Inferior parietal cortex (tissue), 1 donor: ENCODE measurements around the gene MAN1C1.
"Not testable (repeated sequence)": the region's sequence is repeated elsewhere in the genome, so short reads cannot be mapped to it uniquely, and the experiment has no call there.

Source experiments
- DNase-seq: peaks from one replicate; pipeline ENCODE4 v3.0.0-alpha.2; 2016; ENCODE audit errors: extremely low spot score

MAN1C1 gene

GRCh38 chr1:25698252-25698651, 81.7 kb downstream of the MAN1C1 start:
- no peak for DNase-seq

- not testable (repeated sequence) for DNase-seq
These were observed 82.5 kb downstream of the MAN1C1 start for GRCh38 chr1:25699059-25699458.

- DNase-seq: no peak
These were observed 83.0 kb downstream of the MAN1C1 start for GRCh38 chr1:25699500-25700143.

GRCh38 chr1:25700144-25700523, 83.5 kb downstream of the MAN1C1 start:
- no peak for DNase-seq

GRCh38 chr1:25700626-25701025, 84.0 kb downstream of the MAN1C1 start:
- DNase-seq: no peak

GRCh38 chr1:25701030-25701785, 84.6 kb downstream of the MAN1C1 start:
- DNase-seq: no peak

- DNase-seq: no peak
These were observed 85.6 kb downstream of the MAN1C1 start for GRCh38 chr1:25702101-25702775.

- no peak for DNase-seq
These were observed 86.5 kb downstream of the MAN1C1 start for GRCh38 chr1:25703041-25703440.

- DNase-seq: no peak
These were observed 87.2 kb downstream of the MAN1C1 start for GRCh38 chr1:25703671-25704266.

GRCh38 chr1:25704267-25704691, 87.7 kb downstream of the MAN1C1 start:
- DNase-seq: no peak

- no peak for DNase-seq
These were observed 89.1 kb downstream of the MAN1C1 start for GRCh38 chr1:25705699-25706098.

GRCh38 chr1:25706146-25707089, 89.8 kb downstream of the MAN1C1 start:
- no peak for DNase-seq

GRCh38 chr1:25707280-25708016, 90.9 kb downstream of the MAN1C1 start:
- no peak for DNase-seq

- DNase-seq: no peak
These were observed 94.2 kb downstream of the MAN1C1 start for GRCh38 chr1:25710583-25711347.

- DNase-seq: no peak
These were observed 95.1 kb downstream of the MAN1C1 start for GRCh38 chr1:25711555-25712298.

GRCh38 chr1:25712299-25712970, 95.8 kb downstream of the MAN1C1 start:
- DNase-seq: no peak

GRCh38 chr1:25713961-25714360, 97.4 kb downstream of the MAN1C1 start:
- no peak for DNase-seq

GRCh38 chr1:25714372-25714931, 97.9 kb downstream of the MAN1C1 start:
- DNase-seq: no peak
